Activated CD4-positive, alpha-beta T cell treated with anti-CD3 and anti-CD28 coated beads for 24 hours (primary cell): ENCODE data around the gene TDRD15.
"Not testable (repeated sequence)": the region's sequence is repeated elsewhere in the genome, so short reads cannot be mapped to it uniquely, and the experiment has no call there.

Source experiments
- DNase-seq, 2 donors: peaks; one replicate each; pipeline ENCODE4 v3.0.0-alpha.2; 2020; ENCODE audit warnings: low read depth in 2 of 2

The TDRD15 gene

DNA sequence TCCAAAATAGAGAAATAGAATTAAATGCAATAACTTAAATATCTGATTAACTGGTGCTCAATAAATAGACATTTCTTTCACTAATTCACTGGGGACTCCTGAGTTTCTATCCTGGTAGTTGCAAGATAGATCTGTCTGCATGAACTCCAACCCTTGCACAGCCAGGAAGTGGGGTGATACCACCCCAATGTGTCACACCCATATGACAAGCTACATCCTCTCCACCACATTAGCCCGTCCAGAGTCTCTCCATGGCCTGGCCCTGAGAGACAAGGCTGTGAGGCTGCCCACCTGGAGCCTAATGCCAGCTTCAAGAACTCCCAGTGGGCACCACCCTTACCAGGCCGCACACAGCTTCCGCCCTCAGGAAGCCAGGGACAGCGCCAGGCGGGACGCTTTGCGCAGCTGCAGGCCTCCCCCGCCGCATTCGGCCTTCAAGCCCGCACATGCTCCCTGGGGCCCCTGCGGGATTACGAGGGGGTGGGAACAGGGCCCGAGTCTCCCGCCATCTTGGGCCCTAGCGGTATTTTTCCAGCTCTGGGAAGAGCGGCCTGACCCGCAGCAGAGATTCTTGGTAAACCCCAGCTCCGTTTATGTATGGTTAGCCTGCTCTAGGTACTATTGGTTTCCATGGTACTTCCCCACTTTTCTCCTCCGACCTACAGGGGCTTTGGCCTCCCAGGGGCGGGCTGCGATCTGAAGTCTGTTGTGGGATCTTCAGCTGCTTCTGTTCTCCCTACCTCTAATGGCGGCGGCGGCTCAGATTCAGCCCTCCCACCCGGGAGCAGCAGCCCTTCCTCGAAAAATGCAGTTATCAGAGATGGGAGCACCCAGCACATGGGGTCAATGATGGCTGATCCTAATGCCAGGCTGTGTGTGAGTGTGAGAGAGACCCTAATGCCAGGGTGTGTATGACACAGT is at the start of gene TDRD15:
TSS of gene TDRD15 (plus strand) at position 496 of the 921 bp plus-strand sequence. CDS start 13,500 bp downstream, outside the sequence.
- no peak for DNase-seq

DNA sequence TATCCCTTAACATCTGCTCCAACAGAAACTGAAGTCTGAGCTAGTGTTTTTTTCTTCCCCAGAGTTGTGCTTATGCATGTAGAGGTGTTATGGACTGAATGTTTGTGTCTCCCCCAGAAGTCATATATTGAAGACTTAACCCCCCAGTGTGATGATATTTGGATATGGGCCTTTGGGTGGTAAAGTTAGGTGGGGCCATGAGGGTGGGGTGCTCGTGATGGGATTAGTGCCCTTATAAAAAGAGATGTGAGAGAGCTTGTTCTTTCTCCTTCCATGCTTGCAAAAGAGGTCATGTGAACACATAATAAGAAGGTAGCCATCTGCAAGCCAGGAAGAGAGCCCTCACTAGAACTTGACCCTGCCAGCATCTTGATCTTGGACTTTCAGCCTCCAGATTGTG is 45.5 kb upstream of the TDRD15 start:
- no peak for DNase-seq

GRCh38 chr2:21083482-21083881 is 40.3 kb upstream of the TDRD15 start:
- no peak for DNase-seq

- DNase-seq, result no peak
Measured at GRCh38 chr2:21084401-21084800, 39.4 kb upstream of the TDRD15 start.

DNA sequence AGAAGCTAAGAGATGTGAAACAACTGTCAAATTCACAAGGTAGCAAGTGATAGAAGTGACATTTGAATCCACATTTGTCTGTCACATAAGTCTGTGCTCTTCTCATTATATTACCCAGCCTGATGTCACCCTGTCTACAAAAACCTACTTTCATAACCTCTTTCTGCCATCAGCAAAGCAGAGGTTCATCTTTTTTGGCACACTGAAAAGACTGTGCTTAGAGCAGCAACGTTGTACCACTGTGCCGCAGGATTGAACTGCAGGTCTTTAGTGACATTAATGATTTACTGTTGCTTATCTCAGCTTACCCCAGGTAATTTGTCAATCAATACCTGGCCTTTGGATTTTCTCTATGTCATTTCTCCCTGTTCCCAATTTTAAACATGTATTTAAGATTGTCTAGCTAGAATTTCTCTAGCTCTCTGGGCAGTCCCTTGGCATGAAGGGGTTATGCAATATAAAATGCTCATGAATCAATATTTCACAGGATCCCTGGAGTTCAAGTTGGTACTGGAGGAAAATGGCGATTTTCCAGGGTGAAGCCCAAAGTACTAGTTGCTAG is 31.4 kb upstream of the TDRD15 start:
- no peak for DNase-seq

GRCh38 chr2:21095178-21095577 is 28.6 kb upstream of the TDRD15 start:
- DNase-seq, result no peak

- DNase-seq, result no peak
Measured at GRCh38 chr2:21095714-21096113, 28.1 kb upstream of the TDRD15 start.

DNA sequence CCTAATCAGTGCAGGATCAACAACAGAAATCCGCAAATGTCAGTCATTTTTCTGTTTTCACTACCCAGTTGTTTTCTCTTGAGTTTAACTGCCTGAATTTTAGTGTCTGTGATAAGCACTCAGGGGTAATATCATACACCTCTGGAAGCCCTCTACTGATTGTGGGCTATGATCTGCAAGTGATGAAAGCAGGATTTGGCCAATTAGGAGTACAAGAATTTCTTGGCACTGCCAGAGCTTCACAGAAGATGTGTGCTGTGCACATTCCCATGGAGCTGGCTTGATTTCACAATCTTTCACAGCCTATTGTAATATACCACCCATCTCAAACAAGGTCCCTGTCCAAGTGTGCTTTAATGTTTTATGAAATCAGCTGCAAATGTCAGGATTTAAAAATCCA is 27.3 kb upstream of the TDRD15 start:
- DNase-seq, result no peak

- no peak for DNase-seq
Measured at GRCh38 chr2:21097331-21097730, 26.4 kb upstream of the TDRD15 start.

DNA sequence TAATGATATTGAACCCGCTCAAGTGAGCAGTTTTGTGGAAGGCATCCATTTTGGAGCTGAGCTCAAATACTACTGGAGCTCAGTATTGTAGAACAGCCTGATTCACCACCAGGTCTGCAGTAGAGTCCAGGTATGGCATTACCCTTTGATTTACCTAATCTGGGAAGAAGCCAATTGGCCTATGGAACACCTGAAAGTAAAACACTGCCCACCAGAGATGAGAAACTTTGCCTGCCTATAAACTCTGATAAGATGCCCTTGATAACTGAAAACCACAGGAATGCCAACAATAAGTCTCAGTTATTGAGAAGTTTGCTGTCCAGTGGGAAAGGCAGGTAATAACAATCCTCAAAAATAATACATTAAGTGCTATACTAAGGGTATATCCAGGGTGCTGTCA is 25.5 kb upstream of the TDRD15 start:
- no peak for DNase-seq

DNA sequence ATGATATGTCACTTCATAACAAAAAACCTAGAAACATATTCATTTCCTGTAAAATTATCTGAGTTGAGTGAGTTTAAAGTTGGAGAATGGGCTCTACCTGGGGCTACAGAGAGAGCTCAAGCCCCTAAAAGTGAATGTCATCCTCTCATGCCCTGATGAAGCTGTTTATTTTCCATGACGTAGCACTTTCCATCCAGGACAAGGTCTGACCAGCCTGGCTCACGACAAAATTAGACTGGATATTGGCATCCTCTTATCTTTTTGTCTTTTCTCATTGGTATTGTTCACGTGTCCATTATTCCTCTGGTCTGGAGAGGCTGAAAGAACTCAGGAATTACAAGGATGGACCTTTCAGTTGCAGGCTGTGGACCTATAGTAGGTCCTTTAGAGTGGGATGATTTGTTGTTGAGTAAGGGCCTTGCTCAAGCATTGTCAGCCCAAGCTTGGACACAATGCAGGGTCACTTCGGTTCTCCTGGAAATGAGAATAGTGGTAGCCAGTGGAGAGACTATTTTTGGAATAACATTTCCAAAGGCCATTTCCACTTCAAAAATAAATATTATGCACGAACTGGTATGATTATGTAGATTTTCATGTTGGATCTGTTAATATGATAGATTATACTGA is 24.4 kb upstream of the TDRD15 start:
- DNase-seq, result no peak

DNA sequence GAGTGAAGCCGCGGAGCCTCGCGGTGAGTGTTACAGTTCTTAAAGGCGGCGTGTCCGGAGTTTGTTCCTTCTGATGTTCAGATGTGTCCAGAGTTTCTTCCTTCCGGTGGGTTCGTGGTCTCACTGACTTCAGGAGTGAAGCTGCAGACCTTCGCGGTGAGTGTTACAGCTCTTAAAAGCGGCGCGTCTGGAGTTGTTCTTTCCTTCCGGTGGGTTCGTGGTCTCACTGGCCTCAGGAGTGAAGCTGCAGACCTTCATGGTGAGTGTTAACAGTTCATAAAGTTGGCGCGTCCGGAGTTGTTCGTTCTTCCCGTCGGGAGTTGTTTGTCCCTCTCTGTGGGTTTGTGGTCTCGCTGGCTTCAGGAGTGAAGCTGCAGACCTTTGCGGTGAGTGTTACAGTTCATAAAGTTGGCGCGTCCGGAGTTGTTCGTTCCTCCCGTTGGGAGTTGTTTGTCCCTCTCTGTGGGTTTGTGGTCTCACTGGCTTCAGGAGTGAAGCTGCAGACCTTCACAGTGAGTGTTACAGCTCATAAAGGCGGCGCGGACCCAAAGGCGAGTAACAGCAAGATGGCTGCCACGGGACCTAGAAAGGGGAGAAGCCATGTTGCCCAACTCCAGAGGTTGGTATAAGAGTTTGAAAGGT is 22.1 kb upstream of the TDRD15 start:
- DNase-seq, result not testable (repeated sequence)

GRCh38 chr2:21102356-21102755 is 21.4 kb upstream of the TDRD15 start:
- no peak for DNase-seq

DNA sequence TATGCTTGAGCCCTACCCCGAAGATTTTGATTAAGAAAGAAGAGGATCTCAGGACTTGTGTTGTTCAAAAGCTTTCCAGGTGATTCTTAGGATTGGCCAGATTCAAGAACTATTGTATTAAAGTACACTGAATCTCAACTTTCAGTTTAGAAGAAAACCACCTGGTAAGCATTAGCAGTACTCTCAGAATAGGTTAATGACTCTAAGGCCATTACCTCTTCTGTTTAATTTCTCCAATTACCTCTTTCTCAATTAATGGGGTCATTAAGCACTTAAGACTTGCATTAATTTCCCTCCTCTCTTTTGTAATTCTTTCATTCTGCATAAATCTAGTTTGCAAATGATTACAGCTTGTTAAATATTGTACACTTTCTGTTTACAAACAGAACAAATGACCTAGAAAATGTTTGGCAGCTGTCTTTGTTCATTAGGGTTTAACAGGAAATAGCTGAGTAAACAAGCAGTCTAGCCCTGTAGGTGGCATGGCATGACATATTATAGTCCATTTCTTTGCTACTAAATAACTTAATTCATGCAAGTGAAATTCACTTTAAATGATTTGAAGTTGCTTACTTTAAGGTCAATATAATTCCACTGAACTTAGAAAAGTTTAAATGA is 20.4 kb upstream of the TDRD15 start:
- DNase-seq, result no peak

DNA sequence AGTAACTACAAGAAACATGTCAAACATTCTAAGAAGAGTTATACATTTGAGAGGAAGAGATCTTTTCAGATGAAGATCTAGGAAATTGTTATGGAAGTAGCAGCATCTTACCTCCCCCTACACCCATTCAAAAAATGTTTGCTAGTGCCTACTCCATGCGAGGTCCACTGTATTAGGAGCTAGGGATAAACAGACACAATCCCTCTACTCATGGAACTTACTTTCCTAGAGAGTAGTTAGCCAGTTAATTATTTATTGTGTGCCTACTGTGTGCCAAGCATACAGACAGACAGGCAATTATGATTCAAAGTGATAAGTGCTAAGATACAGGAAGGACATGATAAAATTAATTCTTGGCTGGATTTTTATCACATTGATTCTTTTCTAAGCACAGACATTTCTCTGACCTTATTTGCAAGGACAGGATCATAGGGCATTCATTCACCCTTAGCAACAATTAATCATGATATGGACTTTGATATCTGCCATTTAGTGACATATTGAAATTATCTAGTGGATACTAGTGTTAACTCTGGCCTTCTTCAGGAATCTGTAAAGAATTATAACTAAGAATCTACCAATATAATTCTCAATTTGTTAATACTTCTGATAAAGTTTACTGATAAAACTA is 19.6 kb upstream of the TDRD15 start:
- no peak for DNase-seq

GRCh38 chr2:21111012-21111411 is 12.8 kb upstream of the TDRD15 start:
- DNase-seq, result no peak

DNA sequence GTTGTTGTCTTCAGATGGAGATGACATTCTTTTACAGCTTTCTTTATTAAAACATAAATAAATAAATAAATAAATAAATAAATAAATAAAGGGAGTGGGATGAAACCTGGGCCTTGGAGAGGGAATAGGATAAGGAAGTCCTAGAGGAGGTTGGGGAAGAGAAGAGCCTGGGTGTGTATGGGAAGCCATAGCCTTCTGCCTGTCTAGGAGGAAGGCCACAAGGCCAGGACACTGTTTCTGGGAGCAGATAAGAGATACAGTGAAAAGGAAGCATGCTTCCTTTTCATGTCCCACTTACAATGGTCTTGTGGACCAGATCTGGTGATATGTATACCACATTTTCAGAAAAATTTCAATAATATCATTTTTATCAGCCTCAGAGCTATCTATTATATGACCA is 6.1 kb upstream of the TDRD15 start:
- no peak for DNase-seq

DNA sequence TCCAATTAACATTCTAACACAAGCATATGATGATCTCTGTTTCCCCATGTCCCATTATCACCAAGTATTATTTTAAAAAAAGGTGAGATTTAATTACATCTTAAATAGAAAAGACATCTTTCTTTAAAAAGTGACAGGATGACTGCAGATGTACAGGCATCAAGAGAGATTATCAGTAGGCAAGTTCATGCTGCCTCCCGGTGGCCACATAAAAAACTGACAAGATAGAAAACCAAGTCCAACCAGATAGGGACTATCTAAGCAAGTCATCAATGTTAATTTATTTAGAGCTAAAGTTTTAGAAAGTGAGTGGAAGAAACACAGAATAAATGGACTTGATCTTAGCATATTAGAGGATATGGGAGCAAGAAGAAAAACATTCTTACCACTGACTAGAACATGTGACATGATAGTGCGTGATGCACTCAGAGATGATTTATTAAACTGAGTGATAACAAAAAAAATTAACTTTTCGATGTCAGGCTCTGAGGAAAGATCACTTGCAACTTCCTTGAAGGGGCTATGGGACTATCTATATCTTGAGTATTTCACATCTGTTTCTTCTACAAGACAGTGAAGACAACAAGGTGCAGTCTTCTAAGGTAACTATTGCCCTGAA is 5.4 kb upstream of the TDRD15 start:
- DNase-seq, result no peak

DNA sequence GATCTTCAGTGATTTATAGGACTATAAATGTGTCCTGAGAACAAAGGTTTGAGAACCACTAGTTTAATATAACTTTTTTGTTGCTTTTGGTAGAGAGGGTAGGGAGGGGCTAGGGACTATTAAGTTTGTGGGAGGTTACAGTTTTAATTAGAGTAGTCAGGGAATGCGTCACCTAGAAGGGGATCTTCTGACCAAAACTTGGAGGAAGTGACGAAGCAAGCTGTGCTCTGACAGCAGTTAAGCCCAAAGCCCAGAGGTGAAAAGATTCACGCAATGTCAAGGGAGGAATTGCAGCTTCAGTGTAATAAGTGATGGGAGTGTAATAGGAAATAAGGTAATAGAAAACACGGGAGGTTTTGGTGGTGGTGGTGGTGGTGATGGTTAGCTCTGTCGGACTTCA is 8.1 kb downstream of the TDRD15 start:
- no peak for DNase-seq

- no peak for DNase-seq
Measured at GRCh38 chr2:21135585-21135984, 11.8 kb downstream of the TDRD15 start.

DNA sequence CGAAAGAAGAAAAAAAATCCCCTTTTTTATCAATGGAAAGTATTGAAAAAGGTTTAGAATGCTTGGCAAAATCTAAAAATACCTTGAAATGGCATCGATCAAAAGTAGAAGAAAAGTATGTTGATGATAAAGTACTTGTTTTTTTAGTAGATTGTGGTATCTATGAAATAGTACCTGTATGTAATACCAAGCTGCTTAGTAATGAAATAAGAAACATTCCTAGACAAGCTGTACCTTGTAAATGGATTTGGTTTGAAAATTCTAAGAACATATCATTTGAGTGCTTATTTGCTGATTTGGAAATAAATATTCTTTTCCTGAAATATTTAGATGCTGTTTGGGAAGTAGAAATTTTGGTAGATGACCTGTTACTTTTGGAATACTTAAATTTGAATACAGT is 18.4 kb downstream of the TDRD15 start:
- no peak for DNase-seq
